NB4 (cell line): Measurements from ENCODE around the gene TUBA1B.

Experiments used
- CTCF ChIP-seq: IDR thresholded peaks from one replicate; pipeline ENCODE4 v1.5.1; 2012; ENCODE audit warnings: low read depth, low read length
- MAX ChIP-seq: IDR thresholded peaks from 2 replicates; pipeline ENCODE4 v1.6.1; 2011; ENCODE audit warnings: low read depth, low read length
- POLR2A ChIP-seq: IDR thresholded peaks from 2 replicates; pipeline ENCODE4 v1.6.1; 2011; ENCODE audit warnings: mild to moderate bottlenecking; ENCODE audit not compliant: insufficient read length; ENCODE audit errors: extremely low read depth

- peak; percentile 92 for TF ChIP-seq CTCF
- no peak for TF ChIP-seq POLR2A
- TF ChIP-seq MAX: peak; percentile 49; the same call in 1 of the 2 replicates
Observed at GRCh38 chr12:49088150-49088931, 42.9 kb downstream of the TUBA1B start.
